GM18520 (cell line): ENCODE measurements around the gene DDX5.
"Not testable (repeated sequence)": the region's sequence is repeated elsewhere in the genome, so short reads cannot be mapped to it uniquely, and the experiment has no call there.

Experiments
- ATAC-seq: cut with Tn5 transposase; IDR thresholded peaks from one replicate; pipeline ENCODE4 v1.9.1; 2021; ENCODE audit not compliant: unreplicated experiment

The DDX5 gene

GRCh38 chr17:64494121-64494520 is 12.0 kb downstream of the DDX5 start:
- no peak for ATAC-seq

GRCh38 chr17:64492481-64493109 is 13.5 kb downstream of the DDX5 start:
- no peak for ATAC-seq

- no peak for ATAC-seq
Observed at GRCh38 chr17:64491994-64492393, 14.1 kb downstream of the DDX5 start.

- no peak for ATAC-seq
Observed at GRCh38 chr17:64491034-64491860, 14.8 kb downstream of the DDX5 start.

GRCh38 chr17:64488301-64488700 is 17.8 kb downstream of the DDX5 start:
- no peak for ATAC-seq

GRCh38 chr17:64484380-64484779 is 21.7 kb downstream of the DDX5 start:
- ATAC-seq = no peak

GRCh38 chr17:64480951-64481350 is 25.1 kb downstream of the DDX5 start:
- no peak for ATAC-seq

GRCh38 chr17:64477849-64478248 is 28.2 kb downstream of the DDX5 start:
- no peak for ATAC-seq

- no peak for ATAC-seq
Observed at GRCh38 chr17:64472564-64472963, 33.5 kb downstream of the DDX5 start.

- no peak for ATAC-seq
Observed at GRCh38 chr17:64471440-64471839, 34.6 kb downstream of the DDX5 start.

GRCh38 chr17:64470625-64471024 is 35.5 kb downstream of the DDX5 start:
- ATAC-seq = no peak

GRCh38 chr17:64466834-64467233 is 39.3 kb downstream of the DDX5 start:
- not testable (repeated sequence) for ATAC-seq

GRCh38 chr17:64466019-64466735 is 39.9 kb downstream of the DDX5 start:
- no peak for ATAC-seq

- no peak for ATAC-seq
Observed at GRCh38 chr17:64461788-64462187, 44.3 kb downstream of the DDX5 start.

GRCh38 chr17:64460955-64461354 is 45.1 kb downstream of the DDX5 start:
- no peak for ATAC-seq

- ATAC-seq = not testable (repeated sequence)
Observed at GRCh38 chr17:64459818-64460217, 46.3 kb downstream of the DDX5 start.

GRCh38 chr17:64459284-64459747 is 46.8 kb downstream of the DDX5 start:
- no peak for ATAC-seq

- no peak for ATAC-seq
Observed at GRCh38 chr17:64458756-64459155, 47.3 kb downstream of the DDX5 start.

GRCh38 chr17:64457156-64457555 is 48.9 kb downstream of the DDX5 start:
- ATAC-seq = no peak

- ATAC-seq = no peak
Observed at GRCh38 chr17:64455993-64456885, 49.9 kb downstream of the DDX5 start.

GRCh38 chr17:64449545-64449944 is 56.5 kb downstream of the DDX5 start:
- ATAC-seq = no peak
